DND-41 (cell line): ENCODE results near the gene CDR2.

Experiments used
- ATAC-seq: fragments of 200-7000 bp; cut with Tn5 transposase; 3 replicates; pipeline ENCODE4 v1.9.1; 2021; ENCODE audit warnings: low read depth; ENCODE audit not compliant: insufficient read depth
- DNase-seq: peaks from one replicate; pipeline ENCODE4 v3.0.0-alpha.2; 2020
- H2AFZ ChIP-seq: 2 replicates; pipeline ENCODE4 v1.6.0; 2012; ENCODE audit warnings: low read depth, low read length
- H3K27ac ChIP-seq: 2 replicates; pipeline ENCODE4 v1.5.1; 2012; ENCODE audit warnings: low read length, inconsistent platforms
- H3K27me3 ChIP-seq: fragments of 200-600 bp; sonication (generic); 2 replicates; pipeline ENCODE4 v1.6.0; 2012; ENCODE audit warnings: low read length, mild to moderate bottlenecking, inconsistent platforms; ENCODE audit not compliant: insufficient read depth, poor library complexity
- H3K36me3 ChIP-seq: 2 replicates; pipeline ENCODE4 v1.5.1; 2012; ENCODE audit warnings: low read length, inconsistent platforms; ENCODE audit not compliant: insufficient read depth
- H3K4me1 ChIP-seq: 2 replicates; pipeline ENCODE4 v1.5.1; 2012; ENCODE audit warnings: mild to moderate bottlenecking, low read length; ENCODE audit not compliant: insufficient read depth
- H3K4me2 ChIP-seq: 2 replicates; pipeline ENCODE4 v1.6.0; 2012; ENCODE audit warnings: mild to moderate bottlenecking, moderate library complexity, low read length, inconsistent platforms; ENCODE audit not compliant: insufficient read depth
- H3K4me3 ChIP-seq, 2 experiments: fragments of 200-600 bp in 1 of 2; shearing (Covaris generic) in 1 of 2; 2 replicates each; pipeline ENCODE4 v1.5.1; 2012 to 2016; ENCODE audit warnings: inconsistent platforms in 2 of 2, low read length in 2 of 2, mild to moderate bottlenecking in 2 of 2, low read depth in 1 of 2, moderate library complexity in 1 of 2
- H3K79me2 ChIP-seq: 2 replicates; pipeline ENCODE4 v1.6.0; 2012; ENCODE audit warnings: low read length, inconsistent platforms; ENCODE audit not compliant: insufficient read depth
- H3K9ac ChIP-seq: 2 replicates; pipeline ENCODE4 v1.6.0; 2012; ENCODE audit warnings: low read depth, mild to moderate bottlenecking, inconsistent platforms, low read length, moderate library complexity
- H3K9me3 ChIP-seq: 2 replicates; pipeline ENCODE4 v1.5.1; 2012; ENCODE audit warnings: low read length, moderate library complexity, mild to moderate bottlenecking, inconsistent platforms; ENCODE audit not compliant: insufficient read depth, severe bottlenecking
- H4K20me1 ChIP-seq: 2 replicates; pipeline ENCODE4 v1.6.0; 2012; ENCODE audit warnings: low read length; ENCODE audit not compliant: insufficient read depth
- EZH2 ChIP-seq: IDR thresholded peaks from 3 replicates; pipeline ENCODE4 v1.6.1; 2012; ENCODE audit warnings: borderline replicate concordance, low read depth, mild to moderate bottlenecking, moderate library complexity, low read length, inconsistent platforms; ENCODE audit not compliant: severe bottlenecking
- TF ChIP-seq, protein P1 (sequence below): IDR thresholded peaks from 2 replicates; pipeline ENCODE4 v1.5.1; 2012; ENCODE audit warnings: borderline replicate concordance, low read length, moderate library complexity, mild to moderate bottlenecking; ENCODE audit not compliant: poor library complexity, severe bottlenecking; ENCODE audit errors: extremely low read depth

The CDR2 gene

GRCh38 chr16:22357635-22357971 is 16.8 kb downstream of the CDR2 start:
- Histone ChIP-seq H3K79me2 (peaks cover under 1% of the 10 kb centered on the region; the same call in 1 of the 2 replicates), H3K36me3 (peaks cover 16% of the 10 kb centered on the region), H3K4me1 (no peaks in the 10 kb centered on the region), H3K9ac (no peak overlapping the region), H4K20me1 (0 out of 2 replicates have a peak, but pooled peaks cover 5% of the 10 kb centered on the region), H3K27me3 (no peaks in the 10 kb centered on the region), H3K27ac (no peak overlapping the region), H2AFZ (no peak overlapping the region), H3K4me2 (no peak overlapping the region), H3K9me3 (no peaks in the 10 kb centered on the region), H3K4me3 (no peak overlapping the region)
- no peak for ATAC-seq
- DNase-seq: no peak
- no peak for TF ChIP-seq EZH2
- TF ChIP-seq, protein P1, sequence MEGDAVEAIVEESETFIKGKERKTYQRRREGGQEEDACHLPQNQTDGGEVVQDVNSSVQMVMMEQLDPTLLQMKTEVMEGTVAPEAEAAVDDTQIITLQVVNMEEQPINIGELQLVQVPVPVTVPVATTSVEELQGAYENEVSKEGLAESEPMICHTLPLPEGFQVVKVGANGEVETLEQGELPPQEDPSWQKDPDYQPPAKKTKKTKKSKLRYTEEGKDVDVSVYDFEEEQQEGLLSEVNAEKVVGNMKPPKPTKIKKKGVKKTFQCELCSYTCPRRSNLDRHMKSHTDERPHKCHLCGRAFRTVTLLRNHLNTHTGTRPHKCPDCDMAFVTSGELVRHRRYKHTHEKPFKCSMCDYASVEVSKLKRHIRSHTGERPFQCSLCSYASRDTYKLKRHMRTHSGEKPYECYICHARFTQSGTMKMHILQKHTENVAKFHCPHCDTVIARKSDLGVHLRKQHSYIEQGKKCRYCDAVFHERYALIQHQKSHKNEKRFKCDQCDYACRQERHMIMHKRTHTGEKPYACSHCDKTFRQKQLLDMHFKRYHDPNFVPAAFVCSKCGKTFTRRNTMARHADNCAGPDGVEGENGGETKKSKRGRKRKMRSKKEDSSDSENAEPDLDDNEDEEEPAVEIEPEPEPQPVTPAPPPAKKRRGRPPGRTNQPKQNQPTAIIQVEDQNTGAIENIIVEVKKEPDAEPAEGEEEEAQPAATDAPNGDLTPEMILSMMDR: no peak

- H3K9ac ChIP-seq: no peak overlapping the region
- no peaks in the 10 kb centered on the region for H3K9me3 ChIP-seq
- ATAC-seq (no peak), DNase-seq (no peak)
- no peak overlapping the region for H3K4me2 ChIP-seq
- 0 out of 2 replicates have a peak, but pooled peaks cover 5% of the 10 kb centered on the region for H4K20me1 ChIP-seq
- TF ChIP-seq, protein P1: no peak
- no peak for TF ChIP-seq EZH2
- H2AFZ ChIP-seq: no peak overlapping the region
- H3K79me2 ChIP-seq: peaks cover 3% of the 10 kb centered on the region; the same call in 1 of the 2 replicates
- H3K4me1 ChIP-seq: no peaks in the 10 kb centered on the region
- no peaks in the 10 kb centered on the region for H3K27me3 ChIP-seq
- H3K4me3 ChIP-seq: no peak overlapping the region
- H3K36me3 ChIP-seq: peaks cover 17% of the 10 kb centered on the region
- no peak overlapping the region for H3K27ac ChIP-seq
Measured at GRCh38 chr16:22356930-22357634, 17.3 kb downstream of the CDR2 start.

- no peaks in the 10 kb centered on the region for H4K20me1 ChIP-seq
- H3K4me1 ChIP-seq: no peaks in the 10 kb centered on the region
- peaks cover 3% of the 10 kb centered on the region; the same call in 1 of the 2 replicates for H3K79me2 ChIP-seq
- ATAC-seq (no peak), DNase-seq (no peak)
- peaks cover 21% of the 10 kb centered on the region; the same call in 1 of the 2 replicates for H3K36me3 ChIP-seq
- TF ChIP-seq, protein P1: no peak
- no peak for TF ChIP-seq EZH2
- no peak overlapping the region for H2AFZ ChIP-seq
- no peaks in the 10 kb centered on the region for H3K9me3 ChIP-seq
- H3K27me3 ChIP-seq: no peaks in the 10 kb centered on the region
- H3K4me2 ChIP-seq: no peak overlapping the region
- H3K27ac ChIP-seq: no peak overlapping the region
- no peak overlapping the region for H3K9ac ChIP-seq
- H3K4me3 ChIP-seq: no peak overlapping the region
Measured at GRCh38 chr16:22355487-22355908, 18.9 kb downstream of the CDR2 start.
